GM19463 (cell line): ENCODE data around the gene TOPAZ1.
A peak's percentile ranks its signal among the peaks of the same experiment; 100 is the strongest.
"Not testable (repeated sequence)": the region's sequence is repeated elsewhere in the genome, so short reads cannot be mapped to it uniquely, and the experiment has no call there.

Experiments used
- ATAC-seq: cut with Tn5 transposase; IDR thresholded peaks from one replicate; pipeline ENCODE4 v1.9.1; 2021; ENCODE audit warnings: mild to moderate bottlenecking, moderate library complexity; ENCODE audit not compliant: unreplicated experiment

TOPAZ1 gene

GRCh38 chr3:44326515-44326914 lies 84.8 kb downstream of the TOPAZ1 start:
- no peak for ATAC-seq

- ATAC-seq, result no peak
Measured at GRCh38 chr3:44329946-44330345, 88.3 kb downstream of the TOPAZ1 start.

GRCh38 chr3:44330444-44330843 lies 88.8 kb downstream of the TOPAZ1 start:
- ATAC-seq, result no peak

- no peak for ATAC-seq
Measured at GRCh38 chr3:44334326-44334725, 92.6 kb downstream of the TOPAZ1 start.

- no peak for ATAC-seq
Measured at GRCh38 chr3:44337248-44337785, 95.6 kb downstream of the TOPAZ1 start.

- peak; percentile 91 for ATAC-seq
Measured at GRCh38 chr3:44338010-44338827, 96.5 kb downstream of the TOPAZ1 start, which contains the start of gene TCAIM. Gene TCAIM (plus strand): TSS chr3:44338766. CDS start chr3:44354783, 16,017 bp downstream.

- no peak for ATAC-seq
Measured at GRCh38 chr3:44338828-44339127, 97.1 kb downstream of the TOPAZ1 start.

GRCh38 chr3:44339181-44340057 lies 97.7 kb downstream of the TOPAZ1 start:
- ATAC-seq, result no peak

GRCh38 chr3:44340058-44340395 lies 98.3 kb downstream of the TOPAZ1 start:
- no peak for ATAC-seq

GRCh38 chr3:44342176-44342790 lies 100.6 kb downstream of the TOPAZ1 start:
- ATAC-seq, result no peak

- ATAC-seq, result no peak
Measured at GRCh38 chr3:44343421-44343820, 101.7 kb downstream of the TOPAZ1 start.

GRCh38 chr3:44346590-44346989 lies 104.9 kb downstream of the TOPAZ1 start:
- ATAC-seq, result not testable (repeated sequence)

GRCh38 chr3:44348993-44349392 lies 107.3 kb downstream of the TOPAZ1 start:
- ATAC-seq, result no peak

GRCh38 chr3:44353355-44353924 lies 111.8 kb downstream of the TOPAZ1 start:
- no peak for ATAC-seq

- ATAC-seq, result no peak
Measured at GRCh38 chr3:44355362-44356033, 113.8 kb downstream of the TOPAZ1 start.

GRCh38 chr3:44359146-44359751 lies 117.6 kb downstream of the TOPAZ1 start:
- ATAC-seq, result no peak

GRCh38 chr3:44363591-44363990 lies 121.9 kb downstream of the TOPAZ1 start:
- ATAC-seq, result peak; percentile 89

- ATAC-seq, result no peak
Measured at GRCh38 chr3:44365952-44366351, 124.3 kb downstream of the TOPAZ1 start.

- no peak for ATAC-seq
Measured at GRCh38 chr3:44375450-44375849, 133.8 kb downstream of the TOPAZ1 start.
